ENCODE results near the gene KIRREL3. TPM values are rescaled to one million over a fixed set of nuclear protein-coding genes. Genes with fewer than 3 reads are reported as not detected.

KIRREL3 gene
- polyA plus RNA-seq, 1 of the 3 experiments (the other 2 are of a cell fraction), result 3.7 TPM

- no peaks in the 10 kb centered on the region for H3K9me2 ChIP-seq
- H3K36me3 ChIP-seq (replicated peaks in 1 of 2; ENCODE audit: control insufficient read depth in 1 of 2, insufficient read depth in 2 of 2, low read length in 1 of 2), result no peaks in the 10 kb centered on the region
- no peaks in the 10 kb centered on the region for H4K20me1 ChIP-seq (ENCODE audit: insufficient read depth)
- H3F3A ChIP-seq (replicated peaks; ENCODE audit: insufficient read depth), result peaks cover 7% of the 10 kb centered on the region
- H3K27ac ChIP-seq (ENCODE audit: low read depth in 2 of 2, low read length in 1 of 2), result no peak overlapping the region
- H3K27me3 ChIP-seq (ENCODE audit: insufficient read depth), result no peaks in the 10 kb centered on the region
- no peak overlapping the region for H3K4me3 ChIP-seq (ENCODE audit: low read depth in 2 of 2, low read length in 1 of 2)
- no peaks in the 10 kb centered on the region for H3K9me3 ChIP-seq
- POLR2A ChIA-PET, result interaction anchor here (0.6 kb wide), 1 partner anchor 134 kb away, joined by 3 read pairs; no protein-coding TSS in a partner anchor
- H3K9ac ChIP-seq, result no peak overlapping the region
- 86% methylated on average over 8 of the region's 16 CpGs for WGBS (ENCODE audit: low lambda C conversion rate)
- no peak overlapping the region for H2AFZ ChIP-seq (ENCODE audit: low read depth)
- CTCF ChIA-PET, result interaction anchor here (0.8 to 8.3 kb wide), 7 partner anchors 9 to 556 kb away, joined by 3 to 41 read pairs (median 4); no protein-coding TSS in a partner anchor
- no peak overlapping the region for H3K4me2 ChIP-seq
- no peaks in the 10 kb centered on the region for H3K79me2 ChIP-seq (ENCODE audit: insufficient read depth)
- peaks cover 0 to 14% of the 10 kb centered on the region in 2 experiments; a peak in 3 of 4 replicates for H3K4me1 ChIP-seq (ENCODE audit: control insufficient read depth in 1 of 2, insufficient read depth in 2 of 2, low read depth in 1 of 2, low read length in 1 of 2)
- TF ChIP-seq EZH2phosphoT487 (IDR thresholded peaks at IDR 0.05; ENCODE audit: borderline replicate concordance, low read depth), result no peak
- TF ChIP-seq TCF12 (IDR thresholded peaks at IDR 0.05), result no peak
- TF ChIP-seq USF2 (IDR thresholded peaks at IDR 0.05; ENCODE audit: borderline replicate concordance, low read depth, low read length), result no peak
- no peak for TF ChIP-seq RCOR1 (IDR thresholded peaks at IDR 0.05; ENCODE audit: low read length)
- TF ChIP-seq ELF1 (IDR thresholded peaks at IDR 0.05), result no peak
- TF ChIP-seq IRF3 (IDR thresholded peaks at IDR 0.05; ENCODE audit: low read depth, low read length), result no peak
- TF ChIP-seq TEAD4 (IDR thresholded peaks at IDR 0.05; ENCODE audit: borderline replicate concordance, insufficient read depth), result no peak
- TF ChIP-seq MXI1 (IDR thresholded peaks at IDR 0.05; ENCODE audit: low read depth, low read length), result no peak
- TF ChIP-seq RFX5 (IDR thresholded peaks at IDR 0.05; ENCODE audit: low read length), result no peak
- no peak for TF ChIP-seq YY1 (IDR thresholded peaks at IDR 0.05; ENCODE audit: low read depth)
- TF ChIP-seq FOXM1 (IDR thresholded peaks at IDR 0.05; ENCODE audit: low read depth), result no peak
- TF ChIP-seq POLR2AphosphoS5 (IDR thresholded peaks at IDR 0.05; ENCODE audit: low read depth, low read length), result no peak
- no peak for TF ChIP-seq CHD2 (IDR thresholded peaks at IDR 0.05; ENCODE audit: low read length, partially characterized antibody)
- no peak for TF ChIP-seq EP300 (IDR thresholded peaks at IDR 0.05; ENCODE audit: borderline replicate concordance in 1 of 2, low read depth in 1 of 2, low read length in 1 of 2)
- no peak for TF ChIP-seq MEF2A (IDR thresholded peaks at IDR 0.05; ENCODE audit: borderline replicate concordance, low read depth)
- TF ChIP-seq FOXJ3 (CRISPR knock-in tag; IDR thresholded peaks at IDR 0.05), result no peak
- no peak for TF ChIP-seq FOSL2 (IDR thresholded peaks at IDR 0.05; ENCODE audit: borderline replicate concordance, low read depth)
- no peak for TF ChIP-seq SMC3 (IDR thresholded peaks at IDR 0.05; ENCODE audit: low read depth, low read length)
- TF ChIP-seq ZBTB33 (IDR thresholded peaks at IDR 0.05; ENCODE audit: borderline replicate concordance, low read depth), result no peak
- peak; percentile 37 for DNase-seq
Measured at GRCh38 chr11:126433989-126434949, 566.3 kb downstream of the KIRREL3 start.

All from SK-N-SH (cell line).